Fibroblast of villous mesenchyme (primary cell): ENCODE results near the gene ZNF101. TPM values are rescaled to one million over a fixed set of nuclear protein-coding genes. Genes with fewer than 3 reads are reported as not detected.
"Not testable (repeated sequence)": the region's sequence is repeated elsewhere in the genome, so short reads cannot be mapped to it uniquely, and the experiment has no call there.

ENCODE experiments used
- DNase-seq: peaks from one replicate; pipeline ENCODE4 v3.0.0-alpha.2; 2010; ENCODE audit warnings: low read depth
- H3K4me3 ChIP-seq: 2 replicates; pipeline ENCODE4 v1.5.1; 2011; ENCODE audit warnings: low read depth, mild to moderate bottlenecking, low read length
- CTCF ChIP-seq: IDR thresholded peaks from 2 replicates; pipeline ENCODE4 v1.5.1; 2012; ENCODE audit warnings: low read depth, mild to moderate bottlenecking, low read length; ENCODE audit not compliant: insufficient read depth
- total RNA-seq: library from RNA; depleted of rRNA; stranded (reverse); fragments of >200 nt; gene quantifications from 2 replicates; pipeline ENCODE4 v1.2.3, GENCODE V29; 2012

ZNF101 gene
- total RNA-seq, 1 donor = 5.6 TPM

DNA sequence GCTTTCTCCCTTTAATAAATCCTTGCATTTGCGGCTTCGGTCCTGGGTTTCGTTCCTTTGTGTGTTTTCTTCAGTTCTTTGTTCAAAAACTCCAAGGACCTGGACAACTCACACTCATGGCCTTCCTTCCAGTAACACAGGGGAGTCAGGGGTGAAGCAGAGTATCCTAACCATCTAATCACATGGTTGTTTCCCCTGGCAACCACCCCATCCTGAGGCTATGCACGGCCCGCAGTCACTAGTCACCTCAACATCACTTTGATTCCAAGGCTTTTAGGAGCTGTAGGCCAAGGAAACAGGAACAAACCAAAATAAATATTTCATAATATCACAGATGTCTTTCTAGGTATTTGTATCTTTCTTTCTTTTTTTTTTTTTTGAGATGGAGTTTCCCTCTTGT lies 28.9 kb downstream of the ZNF101 start:
- no peak overlapping the region for H3K4me3 ChIP-seq
- DNase-seq = no peak
- TF ChIP-seq CTCF = no peak

GRCh38 chr19:19700493-19700892 lies 31.9 kb downstream of the ZNF101 start:
- DNase-seq, H3K4me3 ChIP-seq: not testable (repeated sequence)

GRCh38 chr19:19704836-19705235 lies 36.2 kb downstream of the ZNF101 start:
- TF ChIP-seq CTCF = no peak
- no peak for DNase-seq
- H3K4me3 ChIP-seq = no peak overlapping the region

DNA sequence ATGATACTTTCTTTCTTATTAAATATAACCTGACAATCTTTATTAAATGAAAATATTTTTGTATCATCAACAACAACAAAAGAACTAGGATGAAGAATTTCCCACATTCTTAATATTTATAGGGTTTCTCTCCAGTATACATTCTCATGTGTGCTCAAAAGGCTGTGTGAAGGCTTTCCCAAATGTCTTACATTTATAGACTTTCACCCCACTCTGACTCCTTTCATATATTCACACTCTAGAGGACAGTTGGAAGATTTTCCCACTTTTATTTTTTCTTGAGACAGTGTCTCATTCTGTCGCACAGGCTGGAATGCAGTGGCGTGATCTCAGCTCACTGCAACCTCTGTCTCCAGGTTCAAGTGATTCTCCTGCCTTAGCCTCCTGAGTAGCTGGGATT lies 41.9 kb downstream of the ZNF101 start:
- DNase-seq = no peak
- no peak for TF ChIP-seq CTCF
- H3K4me3 ChIP-seq = no peak overlapping the region

- no peak for DNase-seq
- TF ChIP-seq CTCF = no peak
- no peak overlapping the region for H3K4me3 ChIP-seq
Measured at GRCh38 chr19:19711306-19711933, 42.8 kb downstream of the ZNF101 start.

DNA sequence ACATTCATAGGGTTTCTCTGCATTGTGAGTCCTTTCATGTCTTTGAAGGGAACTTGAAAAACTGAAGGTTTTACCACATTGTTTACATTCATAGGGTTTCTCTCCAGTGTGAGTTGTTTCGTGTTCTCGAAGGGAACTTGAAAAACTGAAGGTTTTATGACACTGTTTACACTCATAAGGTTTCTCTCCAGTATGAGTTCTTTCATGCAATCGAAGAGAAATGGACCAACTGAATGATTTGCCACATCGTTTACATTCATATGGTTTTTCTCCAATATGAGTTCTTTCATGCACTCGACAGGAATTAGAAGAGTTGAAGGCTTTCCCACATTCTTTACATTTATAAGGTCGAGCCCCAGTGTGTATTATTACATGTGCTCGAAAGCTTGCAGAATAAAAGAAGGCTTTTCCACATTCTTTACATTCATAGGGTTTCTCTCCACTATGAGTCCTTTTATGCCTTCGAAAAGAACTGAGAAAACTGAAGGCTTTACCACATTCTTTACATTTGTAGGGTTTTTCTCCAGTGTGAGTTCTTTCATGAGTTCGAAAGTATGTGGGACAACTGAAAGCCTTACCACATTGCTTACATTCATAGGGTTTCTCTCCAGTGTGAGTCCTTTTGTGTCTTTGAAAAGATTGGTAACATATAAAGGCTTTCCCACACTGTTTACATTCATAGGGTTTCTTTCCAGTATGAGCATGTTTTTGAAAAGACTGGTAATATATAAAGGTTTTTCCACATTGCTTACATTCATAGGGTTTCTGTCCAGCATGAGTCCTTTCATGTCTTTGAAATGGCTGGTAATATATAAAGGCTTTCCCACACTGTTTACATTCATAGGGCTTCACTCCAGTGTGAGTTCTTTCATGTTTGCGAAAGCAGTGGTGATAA lies 43.5 kb downstream of the ZNF101 start:
- H3K4me3 ChIP-seq = no peak overlapping the region
- peak; percentile 6 for DNase-seq
- TF ChIP-seq CTCF = no peak

GRCh38 chr19:19719798-19720197 lies 51.2 kb downstream of the ZNF101 start:
- H3K4me3 ChIP-seq = no peak overlapping the region
- TF ChIP-seq CTCF = no peak
- DNase-seq = no peak
